ENCODE measurements around the gene PAK6.

PAK6 gene

DNA sequence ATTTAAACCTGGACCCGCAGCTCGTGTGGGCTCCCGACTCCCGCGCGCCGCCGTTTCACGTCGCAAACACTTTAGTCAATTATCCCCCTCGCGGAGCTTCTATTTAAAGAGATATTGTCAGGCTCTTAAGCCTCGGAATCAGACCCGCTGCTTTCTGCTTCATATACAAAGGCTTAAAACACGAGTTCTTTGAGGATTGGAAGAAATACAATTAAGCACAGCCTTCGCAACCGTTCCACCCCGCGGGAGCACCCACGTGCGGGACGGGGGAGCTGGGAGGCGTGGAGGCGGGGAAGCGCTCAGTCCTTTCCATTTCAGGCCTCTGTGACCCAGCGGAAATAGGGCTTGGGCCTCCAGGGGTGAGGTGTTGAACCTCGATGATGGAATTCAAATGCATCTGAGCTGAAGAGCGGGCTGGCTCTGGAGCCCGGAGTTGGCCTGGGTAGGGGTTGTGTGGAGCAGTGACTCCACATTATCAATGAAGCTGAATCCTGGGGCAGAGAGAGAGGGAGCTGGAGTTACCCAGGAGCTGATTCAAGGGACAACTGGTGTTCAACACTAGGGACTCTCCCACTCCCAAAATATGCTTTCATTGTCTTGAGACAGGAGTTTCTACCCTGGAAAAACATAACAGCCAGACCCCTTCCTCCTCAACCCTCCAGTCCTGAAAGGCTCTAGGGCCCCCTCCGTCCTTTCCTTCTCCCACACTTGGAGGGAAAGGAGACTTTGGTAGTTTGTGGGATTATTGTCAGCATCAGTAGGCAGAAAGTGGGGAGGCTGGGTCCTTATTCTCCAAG, 41.6 kb downstream of the PAK6 start:
- TF ChIP-seq, protein P1, sequence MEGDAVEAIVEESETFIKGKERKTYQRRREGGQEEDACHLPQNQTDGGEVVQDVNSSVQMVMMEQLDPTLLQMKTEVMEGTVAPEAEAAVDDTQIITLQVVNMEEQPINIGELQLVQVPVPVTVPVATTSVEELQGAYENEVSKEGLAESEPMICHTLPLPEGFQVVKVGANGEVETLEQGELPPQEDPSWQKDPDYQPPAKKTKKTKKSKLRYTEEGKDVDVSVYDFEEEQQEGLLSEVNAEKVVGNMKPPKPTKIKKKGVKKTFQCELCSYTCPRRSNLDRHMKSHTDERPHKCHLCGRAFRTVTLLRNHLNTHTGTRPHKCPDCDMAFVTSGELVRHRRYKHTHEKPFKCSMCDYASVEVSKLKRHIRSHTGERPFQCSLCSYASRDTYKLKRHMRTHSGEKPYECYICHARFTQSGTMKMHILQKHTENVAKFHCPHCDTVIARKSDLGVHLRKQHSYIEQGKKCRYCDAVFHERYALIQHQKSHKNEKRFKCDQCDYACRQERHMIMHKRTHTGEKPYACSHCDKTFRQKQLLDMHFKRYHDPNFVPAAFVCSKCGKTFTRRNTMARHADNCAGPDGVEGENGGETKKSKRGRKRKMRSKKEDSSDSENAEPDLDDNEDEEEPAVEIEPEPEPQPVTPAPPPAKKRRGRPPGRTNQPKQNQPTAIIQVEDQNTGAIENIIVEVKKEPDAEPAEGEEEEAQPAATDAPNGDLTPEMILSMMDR (IDR thresholded peaks at IDR 0.05; ENCODE audit: control insufficient read depth, insufficient read depth, low read depth, low read length, missing control alignments) = no peak
- H3K4me3 ChIP-seq (ENCODE audit: control insufficient read depth, low read depth, low read length) = no peak overlapping the region
- no peak for DNase-seq (ENCODE audit: low read depth)

DNA sequence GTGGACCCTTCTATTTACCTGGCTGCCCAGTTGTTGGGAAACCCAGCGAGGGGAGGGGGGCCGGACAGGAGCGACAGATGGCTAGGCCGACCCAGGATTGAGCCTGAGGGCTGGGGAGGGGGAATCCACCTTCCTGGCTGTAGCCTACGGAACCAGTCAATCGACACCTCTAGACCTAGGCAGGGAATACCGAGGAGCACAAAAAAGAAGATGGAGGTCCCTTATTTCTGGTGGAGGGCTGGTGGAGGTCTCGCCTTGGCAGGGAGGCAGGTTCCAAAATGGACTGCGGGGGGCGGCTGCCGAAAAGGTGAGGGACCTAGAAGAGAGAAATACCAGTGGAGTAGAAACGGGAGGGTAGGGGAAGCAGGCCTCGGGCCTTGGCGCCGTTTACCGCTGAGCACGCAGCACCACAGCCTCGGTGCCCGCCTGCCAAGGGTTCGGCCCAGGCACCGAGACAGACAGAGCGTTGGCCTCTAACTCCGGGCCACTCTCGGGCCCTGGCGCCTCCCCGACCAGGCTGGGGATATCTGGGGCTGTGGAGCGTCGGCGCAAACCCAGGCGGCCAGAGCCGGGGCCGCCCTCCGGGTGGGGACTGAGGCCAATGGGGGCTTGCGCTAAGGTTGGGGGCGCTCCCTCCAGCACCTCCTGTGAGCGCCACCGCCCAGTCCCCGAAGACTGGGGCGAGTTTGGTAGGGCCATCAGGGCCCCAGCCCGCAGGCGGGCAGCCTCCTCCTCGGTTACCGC, 42.4 kb downstream of the PAK6 start:
- H3K4me3 ChIP-seq (ENCODE audit: control insufficient read depth, low read depth, low read length) = no peak overlapping the region
- DNase-seq (ENCODE audit: low read depth) = no peak
- TF ChIP-seq, protein P1 (IDR thresholded peaks at IDR 0.05; ENCODE audit: control insufficient read depth, insufficient read depth, low read depth, low read length, missing control alignments) = no peak

DNA sequence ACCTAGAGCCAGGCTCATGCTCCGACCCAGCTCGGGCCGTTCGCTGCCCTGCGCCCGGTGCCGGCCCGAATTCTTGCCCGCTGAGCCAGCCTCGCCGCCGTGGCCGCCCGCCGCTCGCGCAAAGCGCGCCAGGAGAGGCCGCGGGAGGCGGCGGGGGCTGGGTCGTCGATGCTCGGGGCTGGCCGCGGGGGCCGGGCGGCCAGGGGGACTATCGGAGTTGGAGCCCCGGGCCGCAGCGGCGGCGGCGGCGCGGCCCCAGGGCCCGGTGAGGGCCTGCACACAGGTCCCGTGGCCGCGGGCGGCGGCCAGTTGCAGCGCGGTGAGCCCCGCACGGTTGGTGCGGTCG, 42.9 kb downstream of the PAK6 start:
- TF ChIP-seq, protein P1 (IDR thresholded peaks at IDR 0.05; ENCODE audit: control insufficient read depth, insufficient read depth, low read depth, low read length, missing control alignments) = no peak
- DNase-seq (ENCODE audit: low read depth) = no peak
- no peak overlapping the region for H3K4me3 ChIP-seq (ENCODE audit: control insufficient read depth, low read depth, low read length)

DNA sequence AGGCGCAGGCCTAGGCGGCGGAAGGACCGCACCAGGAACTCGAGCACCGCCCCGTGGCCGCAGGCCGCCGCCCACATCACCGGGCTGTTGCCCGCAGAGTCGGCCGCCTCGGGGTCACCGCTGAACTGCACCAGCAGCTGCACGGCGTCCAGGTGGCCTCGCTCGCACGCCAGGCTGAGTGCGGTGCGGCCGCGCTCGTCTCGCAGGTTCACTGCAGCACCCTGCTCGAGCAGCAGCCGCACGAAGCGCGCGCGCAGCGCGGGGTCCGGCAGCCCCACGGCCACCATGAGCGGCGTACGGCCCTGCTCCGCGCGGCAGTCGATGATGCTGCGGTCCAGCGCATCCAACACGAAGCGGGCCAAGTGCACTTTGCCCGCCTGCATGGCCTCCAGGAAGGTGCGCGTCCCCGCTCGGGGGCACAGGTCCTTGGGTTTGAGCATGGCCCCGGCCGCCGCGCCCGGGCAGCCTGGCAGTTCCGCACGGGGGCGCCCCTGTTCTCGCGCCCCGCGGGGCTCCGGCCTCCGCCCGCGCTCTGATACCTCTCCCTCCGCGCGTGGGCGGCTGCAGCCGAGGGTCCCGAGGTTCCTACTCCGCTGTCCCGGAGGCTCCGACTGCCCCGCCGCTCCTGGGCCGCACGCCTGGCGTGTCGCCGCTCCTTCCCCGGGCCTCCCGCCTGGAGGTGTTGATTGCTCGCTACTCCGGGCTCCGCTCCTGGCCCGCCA, 43.4 kb downstream of the PAK6 start:
- peak overlapping the region; percentile 13 for H3K4me3 ChIP-seq (ENCODE audit: control insufficient read depth, low read depth, low read length)
- DNase-seq (ENCODE audit: low read depth) = no peak
- TF ChIP-seq, protein P1 (IDR thresholded peaks at IDR 0.05; ENCODE audit: control insufficient read depth, insufficient read depth, low read depth, low read length, missing control alignments) = no peak

GRCh38 chr15:40282869-40283614, 44.2 kb downstream of the PAK6 start, which contains the start of gene ANKRD63:
Gene ANKRD63 (minus strand): TSS chr15:40283064. CDS start chr15:40282586, 478 bp downstream.
- DNase-seq (ENCODE audit: low read depth) = no peak
- TF ChIP-seq, protein P1 (IDR thresholded peaks at IDR 0.05; ENCODE audit: control insufficient read depth, insufficient read depth, low read depth, low read length, missing control alignments) = no peak
- peak within 1 kb of the TSS; percentile 13 for H3K4me3 ChIP-seq (ENCODE audit: control insufficient read depth, low read depth, low read length)

Data from AG09309 (cell line).